Breast epithelium (tissue), 4 donors: ENCODE measurements around the gene C1QTNF8. TPM values are rescaled to one million over a fixed set of nuclear protein-coding genes. Genes with fewer than 3 reads are reported as not detected.

Source experiments
- DNase-seq, 2 donors: peaks; one replicate each; pipeline ENCODE4 v3.0.0-alpha.2; 2019; ENCODE audit warnings: low spot score in 2 of 2
- H3K27ac ChIP-seq, 2 donors: fragments of 200-600 bp; sonication (generic) in 1 of 2; one replicate each; pipeline ENCODE4 v1.5.1; 2016 to 2019; ENCODE audit warnings: mild to moderate bottlenecking in 1 of 2
- H3K27me3 ChIP-seq, 2 donors: fragments of 200-600 bp; sonication (generic) in 1 of 2; one replicate each; pipeline versions ENCODE4 v1.5.1 to v1.6.0; 2017 to 2019; ENCODE audit warnings: control low read depth in 1 of 2, mild to moderate bottlenecking in 1 of 2
- H3K36me3 ChIP-seq: fragments of 200-600 bp; one replicate; pipeline ENCODE4 v1.5.1; 2019
- H3K4me1 ChIP-seq, 2 donors: fragments of 200-600 bp; sonication (generic); one replicate each; pipeline ENCODE4 v1.5.1; 2016 to 2019; ENCODE audit warnings: control low read depth in 1 of 2
- H3K4me3 ChIP-seq, 3 donors: fragments of 200-600 bp; sonication (generic); 1 replicate in 2 of 3; 2 replicates in 1 of 3; pipeline ENCODE4 v1.5.1; 2016 to 2019; ENCODE audit warnings: mild to moderate bottlenecking in 3 of 3, moderate library complexity in 2 of 3
- H3K9me3 ChIP-seq, 2 donors: fragments of 200-600 bp; sonication (generic) in 1 of 2; one replicate each; pipeline ENCODE4 v1.5.1; 2016 to 2019; ENCODE audit warnings: control low read depth in 1 of 2
- CTCF ChIP-seq, 3 donors: fragments of 450-650 bp; IDR thresholded peaks; one replicate each; pipeline ENCODE4 v1.5.1; 2016 to 2017; ENCODE audit warnings: antibody characterized with exemption in 3 of 3, mild to moderate bottlenecking in 3 of 3, moderate library complexity in 3 of 3
- POLR2A ChIP-seq: fragments of 450-650 bp; IDR thresholded peaks from one replicate; pipeline ENCODE4 v1.6.1; 2016; ENCODE audit warnings: antibody characterized with exemption, mild to moderate bottlenecking, moderate library complexity
- POLR2AphosphoS5 ChIP-seq, 3 donors: sonication (generic); formaldehyde crosslinking; IDR thresholded peaks; one replicate each; pipeline ENCODE4 v1.6.1; 2017; ENCODE audit warnings: antibody characterized with exemption in 3 of 3
- intact Hi-C: fragments of 100-400 bp; cut with DNase I; formaldehyde crosslinking; loops from one replicate; pipeline ENCODE4 v1.15.1; 2023; ENCODE audit warnings: low total_unique reads
- total RNA-seq, 3 donors: library from RNA; depleted of rRNA; stranded (reverse); fragments of >200 nt; gene quantifications; one replicate each; pipeline ENCODE4 v1.1.0, GENCODE V29; 2016

C1QTNF8 gene
- total RNA-seq, 3 donors from 2014 or later: not detected

DNA sequence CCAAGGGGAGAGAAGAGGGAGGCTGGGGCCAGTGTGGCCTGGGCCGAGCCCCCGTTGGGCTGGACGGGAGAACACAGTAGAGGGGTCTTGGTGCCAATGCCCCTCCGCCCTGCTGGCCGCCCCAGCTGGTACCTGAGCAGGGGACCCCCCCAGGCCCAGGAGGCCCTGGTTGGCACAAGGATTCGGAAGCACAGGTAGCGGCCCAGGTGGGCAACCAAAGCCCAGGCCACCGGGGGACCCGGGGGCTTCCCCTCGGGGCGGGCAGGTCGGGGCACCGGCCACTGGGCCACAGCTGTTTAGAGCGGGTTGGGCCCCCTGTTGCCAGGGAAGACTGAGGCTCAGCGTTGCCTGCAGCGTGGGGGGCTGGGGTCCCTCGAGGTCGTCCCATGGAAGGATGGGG is 28.2 kb upstream of the C1QTNF8 start:
- peaks cover 0 to 94% of the 10 kb centered on the region in 2 donors for H3K27me3 ChIP-seq

DNA sequence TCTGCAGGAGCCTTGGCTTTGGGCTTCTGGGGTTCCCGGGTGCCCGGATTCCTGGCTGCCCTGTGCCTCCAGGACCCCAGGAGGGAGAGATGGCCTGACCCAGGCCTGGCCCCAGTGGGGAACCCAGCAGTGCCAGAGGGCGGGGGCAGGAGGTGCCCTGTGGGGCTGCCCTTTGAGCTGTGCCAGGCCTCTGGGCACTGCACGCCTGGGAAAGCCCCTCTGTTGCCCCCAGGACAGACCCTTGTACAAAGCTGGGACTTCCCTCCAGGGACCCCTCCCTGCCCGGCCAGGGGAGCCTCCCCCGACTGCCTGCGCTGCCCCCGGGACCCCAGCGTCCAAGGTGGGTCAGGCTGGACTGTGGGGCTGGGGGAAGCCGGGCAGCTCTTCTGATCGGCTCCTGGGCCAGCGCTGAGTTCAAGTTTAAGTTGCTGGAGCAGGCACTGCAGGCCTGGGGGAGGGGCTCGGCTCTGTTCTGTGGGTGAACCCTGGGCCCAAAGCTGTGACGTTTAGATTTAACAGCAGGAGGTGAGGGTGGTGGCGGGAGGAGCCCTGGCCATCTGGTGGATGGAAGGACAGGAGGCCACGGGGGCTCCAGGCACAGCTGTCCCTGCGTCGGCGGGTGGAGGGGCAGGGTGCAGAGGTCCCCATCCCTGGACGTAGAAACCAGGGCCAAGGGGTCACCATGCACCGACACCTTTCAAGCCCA is 27.6 kb upstream of the C1QTNF8 start:
- no peak for DNase-seq
- Histone ChIP-seq H3K27ac (no peak overlapping the region), H3K27me3 (peaks cover 0 to 99% of the 10 kb centered on the region in 2 donors), H3K4me3 (no peak overlapping the region), H3K4me1 (no peaks in the 10 kb centered on the region), H3K9me3 (no peaks in the 10 kb centered on the region), H3K36me3 (no peaks in the 10 kb centered on the region)
- TF ChIP-seq CTCF (IDR thresholded peaks at IDR 0.05): no peak
- no peak for TF ChIP-seq POLR2A
- no peak for TF ChIP-seq POLR2AphosphoS5 (IDR thresholded peaks at IDR 0.05)
- intact Hi-C loops: no loop called here

More for the DNA sequence above, 28.2 kb upstream of the C1QTNF8 start:
- no peaks in the 10 kb centered on the region for H3K9me3 ChIP-seq
- H3K27ac ChIP-seq: no peak overlapping the region
- intact Hi-C loops: no loop called here
- no peaks in the 10 kb centered on the region for H3K36me3 ChIP-seq
- H3K4me1 ChIP-seq: no peaks in the 10 kb centered on the region
- no peak overlapping the region for H3K4me3 ChIP-seq
- DNase-seq: no peak
- TF ChIP-seq POLR2AphosphoS5 (IDR thresholded peaks at IDR 0.05) (no peak), POLR2A (no peak), CTCF (IDR thresholded peaks at IDR 0.05) (no peak)

DNA sequence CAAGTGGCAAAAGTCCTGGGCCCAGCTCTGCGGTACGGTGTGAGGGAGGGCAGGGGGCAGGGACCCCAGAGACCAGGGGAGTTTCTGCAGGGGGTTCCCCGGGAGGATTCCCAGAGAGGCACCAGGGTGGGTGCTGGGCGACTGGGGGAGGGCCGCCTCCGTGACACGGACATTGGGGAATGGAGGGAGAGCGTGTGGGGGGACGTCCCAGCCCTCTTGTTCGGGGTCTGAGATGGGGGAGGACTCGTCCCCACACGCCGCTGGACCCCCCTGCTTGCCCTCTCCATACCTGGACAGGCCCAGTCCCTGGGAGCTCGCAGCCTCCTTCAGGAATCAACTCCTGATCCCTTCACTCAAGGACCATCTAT is 26.3 kb upstream of the C1QTNF8 start:
- intact Hi-C loops: no loop called here
- Histone ChIP-seq H3K36me3 (no peaks in the 10 kb centered on the region), H3K27ac (no peak overlapping the region), H3K9me3 (no peaks in the 10 kb centered on the region), H3K27me3 (peaks cover 0 to 99% of the 10 kb centered on the region in 2 donors), H3K4me3 (no peak overlapping the region), H3K4me1 (no peaks in the 10 kb centered on the region)
- DNase-seq: no peak
- TF ChIP-seq CTCF (IDR thresholded peaks at IDR 0.05): no peak
- no peak for TF ChIP-seq POLR2AphosphoS5 (IDR thresholded peaks at IDR 0.05)
- TF ChIP-seq POLR2A: no peak

DNA sequence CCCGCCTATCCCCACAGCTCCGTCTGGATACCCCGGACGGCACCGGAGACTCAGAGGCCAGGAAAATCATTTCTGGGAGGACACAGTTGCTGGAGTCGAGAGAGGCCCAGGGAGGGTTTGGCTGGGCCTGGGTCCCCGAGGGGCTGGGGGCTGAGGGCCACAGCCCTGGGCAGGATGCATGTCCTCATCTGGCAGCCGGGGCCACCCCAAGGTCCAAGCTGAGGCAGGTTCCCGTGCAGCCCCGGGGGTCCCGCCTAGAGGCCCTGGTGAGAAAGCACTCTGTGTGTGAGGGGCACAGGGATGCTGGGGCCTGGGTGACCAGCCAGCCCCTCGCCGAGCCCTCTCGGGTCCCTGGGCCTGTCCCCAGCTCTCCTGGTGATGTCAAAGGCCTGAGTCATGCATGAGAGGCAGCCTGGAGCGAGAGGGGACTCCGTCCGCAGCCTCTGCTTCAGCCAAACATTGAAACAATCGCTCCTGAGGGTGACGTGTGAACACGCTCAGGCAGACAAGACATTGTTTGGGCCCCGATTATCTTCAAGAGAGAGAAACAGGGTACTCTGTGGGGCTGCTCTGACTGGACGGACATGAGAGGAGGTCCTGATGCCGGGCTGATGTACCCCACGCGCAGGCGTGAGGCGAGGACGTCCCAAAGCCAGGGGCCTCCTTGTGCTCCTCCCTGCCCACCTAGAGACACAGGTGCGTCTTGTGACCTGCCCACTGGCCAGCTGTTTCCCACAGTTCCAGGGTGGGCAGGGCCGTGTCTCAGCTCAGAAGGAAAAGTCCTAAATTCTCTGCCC is 25.8 kb upstream of the C1QTNF8 start:
- TF ChIP-seq POLR2AphosphoS5 (IDR thresholded peaks at IDR 0.05) (no peak), POLR2A (no peak), CTCF (IDR thresholded peaks at IDR 0.05) (no peak)
- Histone ChIP-seq H3K27me3 (peaks cover 0 to 99% of the 10 kb centered on the region in 2 donors), H3K27ac (no peak overlapping the region), H3K36me3 (no peaks in the 10 kb centered on the region), H3K4me3 (no peak overlapping the region), H3K9me3 (no peaks in the 10 kb centered on the region), H3K4me1 (no peaks in the 10 kb centered on the region)
- intact Hi-C loops: no loop called here
- DNase-seq: no peak

DNA sequence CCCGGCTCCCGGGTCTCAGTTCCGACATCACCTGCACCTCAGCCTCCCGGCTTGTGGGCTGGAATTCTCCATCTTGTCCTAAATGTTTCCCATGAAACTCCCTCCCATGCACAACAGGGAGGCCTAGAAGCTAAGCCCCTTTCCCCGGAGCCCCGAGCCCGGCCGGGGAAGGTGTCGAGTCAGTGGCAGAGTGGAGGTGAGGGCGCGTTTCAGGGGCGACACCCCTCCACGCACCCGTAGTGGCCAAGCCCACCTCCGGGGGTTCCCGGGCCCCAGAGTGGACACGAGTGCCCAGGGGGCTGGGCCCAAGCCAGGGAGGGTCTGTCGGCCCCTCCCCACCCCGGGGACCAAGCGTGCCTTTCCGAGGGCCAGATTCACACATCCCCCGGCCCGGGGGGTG is 25.0 kb upstream of the C1QTNF8 start:
- Histone ChIP-seq H3K9me3 (no peaks in the 10 kb centered on the region), H3K27ac (no peak overlapping the region), H3K4me3 (no peak overlapping the region), H3K36me3 (no peaks in the 10 kb centered on the region), H3K27me3 (peaks cover 0 to 99% of the 10 kb centered on the region in 2 donors), H3K4me1 (no peaks in the 10 kb centered on the region)
- TF ChIP-seq POLR2A (no peak), CTCF (IDR thresholded peaks at IDR 0.05) (no peak), POLR2AphosphoS5 (IDR thresholded peaks at IDR 0.05) (no peak)
- no peak for DNase-seq
- intact Hi-C loops: no loop called here
